GM21576 (cell line): ENCODE measurements around the gene LRRC8A.

ENCODE experiments used
- ATAC-seq: cut with Tn5 transposase; IDR thresholded peaks from one replicate; pipeline ENCODE4 v1.9.1; 2021; ENCODE audit warnings: mild to moderate bottlenecking, moderate library complexity; ENCODE audit not compliant: unreplicated experiment

LRRC8A gene

GRCh38 chr9:128899566-128900322 is 17.8 kb downstream of the LRRC8A start:
- ATAC-seq = no peak

GRCh38 chr9:128901379-128901778 is 19.4 kb downstream of the LRRC8A start:
- no peak for ATAC-seq

- peak; percentile 5 for ATAC-seq
Measured at GRCh38 chr9:128901822-128902221, 19.9 kb downstream of the LRRC8A start.

- peak; percentile 82 for ATAC-seq
Measured at GRCh38 chr9:128902351-128903078, 20.6 kb downstream of the LRRC8A start.

GRCh38 chr9:128903079-128903461 is 21.1 kb downstream of the LRRC8A start:
- no peak for ATAC-seq

- no peak for ATAC-seq
Measured at GRCh38 chr9:128903871-128904620, 22.1 kb downstream of the LRRC8A start.

GRCh38 chr9:128905964-128906363 is 24.0 kb downstream of the LRRC8A start:
- ATAC-seq = no peak

- no peak for ATAC-seq
Measured at GRCh38 chr9:128906741-128907140, 24.8 kb downstream of the LRRC8A start.

- ATAC-seq = no peak
Measured at GRCh38 chr9:128908372-128908771, 26.4 kb downstream of the LRRC8A start.

GRCh38 chr9:128909859-128910258 is 27.9 kb downstream of the LRRC8A start:
- no peak for ATAC-seq

GRCh38 chr9:128910906-128911305 is 29.0 kb downstream of the LRRC8A start:
- ATAC-seq = no peak

GRCh38 chr9:128911529-128912035 is 29.6 kb downstream of the LRRC8A start:
- no peak for ATAC-seq

- no peak for ATAC-seq
Measured at GRCh38 chr9:128912270-128912853, 30.4 kb downstream of the LRRC8A start.

GRCh38 chr9:128913048-128913900 is 31.3 kb downstream of the LRRC8A start:
- no peak for ATAC-seq

GRCh38 chr9:128913995-128914772 is 32.3 kb downstream of the LRRC8A start:
- no peak for ATAC-seq

- ATAC-seq = no peak
Measured at GRCh38 chr9:128916204-128916603, 34.3 kb downstream of the LRRC8A start.

- ATAC-seq = no peak
Measured at GRCh38 chr9:128916745-128917144, 34.8 kb downstream of the LRRC8A start.

- ATAC-seq = no peak
Measured at GRCh38 chr9:128917151-128917849, 35.4 kb downstream of the LRRC8A start.

GRCh38 chr9:128918921-128919320 is 37.0 kb downstream of the LRRC8A start:
- no peak for ATAC-seq
